PFSK-1 (cell line): ENCODE measurements around the gene SLCO1A2.

ENCODE experiments used
- FOXP2 ChIP-seq: optimal IDR thresholded peaks from 2 replicates; pipeline ENCODE3; 2011; ENCODE audit warnings: borderline replicate concordance, control low read depth, inconsistent platforms; ENCODE audit not compliant: insufficient read depth; ENCODE audit errors: extremely low read length, extremely low read depth
- POLR2AphosphoS5 ChIP-seq: IDR thresholded peaks from 2 replicates; pipeline ENCODE4 v1.6.1; 2012; ENCODE audit warnings: low read depth, mild to moderate bottlenecking, control low read depth, low read length, moderate library complexity
- SIN3A ChIP-seq: IDR thresholded peaks from 2 replicates; pipeline ENCODE4 v1.6.1; 2012; ENCODE audit warnings: mild to moderate bottlenecking, low read length, moderate library complexity, borderline replicate concordance; ENCODE audit not compliant: insufficient read depth
- TAF1 ChIP-seq: IDR thresholded peaks from 2 replicates; pipeline ENCODE4 v1.6.1; 2012; ENCODE audit warnings: low read length, control low read depth, borderline replicate concordance; ENCODE audit not compliant: insufficient read depth
- TF ChIP-seq, protein P1 (sequence below), 2 experiments: IDR thresholded peaks; 2 replicates each; pipeline versions ENCODE4 v1.6.1 to v1.8.0; 2011 to 2012; ENCODE audit warnings: low read depth in 2 of 2, low read length in 2 of 2, control low read depth in 1 of 2, inconsistent platforms in 1 of 2, mild to moderate bottlenecking in 1 of 2, moderate library complexity in 1 of 2; ENCODE audit not compliant: insufficient read depth in 1 of 2

- TF ChIP-seq POLR2AphosphoS5 (no peak), SIN3A (no peak), TAF1 (no peak), FOXP2 (no peak)
- TF ChIP-seq, protein P1, sequence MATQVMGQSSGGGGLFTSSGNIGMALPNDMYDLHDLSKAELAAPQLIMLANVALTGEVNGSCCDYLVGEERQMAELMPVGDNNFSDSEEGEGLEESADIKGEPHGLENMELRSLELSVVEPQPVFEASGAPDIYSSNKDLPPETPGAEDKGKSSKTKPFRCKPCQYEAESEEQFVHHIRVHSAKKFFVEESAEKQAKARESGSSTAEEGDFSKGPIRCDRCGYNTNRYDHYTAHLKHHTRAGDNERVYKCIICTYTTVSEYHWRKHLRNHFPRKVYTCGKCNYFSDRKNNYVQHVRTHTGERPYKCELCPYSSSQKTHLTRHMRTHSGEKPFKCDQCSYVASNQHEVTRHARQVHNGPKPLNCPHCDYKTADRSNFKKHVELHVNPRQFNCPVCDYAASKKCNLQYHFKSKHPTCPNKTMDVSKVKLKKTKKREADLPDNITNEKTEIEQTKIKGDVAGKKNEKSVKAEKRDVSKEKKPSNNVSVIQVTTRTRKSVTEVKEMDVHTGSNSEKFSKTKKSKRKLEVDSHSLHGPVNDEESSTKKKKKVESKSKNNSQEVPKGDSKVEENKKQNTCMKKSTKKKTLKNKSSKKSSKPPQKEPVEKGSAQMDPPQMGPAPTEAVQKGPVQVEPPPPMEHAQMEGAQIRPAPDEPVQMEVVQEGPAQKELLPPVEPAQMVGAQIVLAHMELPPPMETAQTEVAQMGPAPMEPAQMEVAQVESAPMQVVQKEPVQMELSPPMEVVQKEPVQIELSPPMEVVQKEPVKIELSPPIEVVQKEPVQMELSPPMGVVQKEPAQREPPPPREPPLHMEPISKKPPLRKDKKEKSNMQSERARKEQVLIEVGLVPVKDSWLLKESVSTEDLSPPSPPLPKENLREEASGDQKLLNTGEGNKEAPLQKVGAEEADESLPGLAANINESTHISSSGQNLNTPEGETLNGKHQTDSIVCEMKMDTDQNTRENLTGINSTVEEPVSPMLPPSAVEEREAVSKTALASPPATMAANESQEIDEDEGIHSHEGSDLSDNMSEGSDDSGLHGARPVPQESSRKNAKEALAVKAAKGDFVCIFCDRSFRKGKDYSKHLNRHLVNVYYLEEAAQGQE (IDR thresholded peaks at IDR 0.05; ENCODE audit: insufficient read depth in 1 of 2, low read depth in 2 of 2, low read length in 2 of 2), result no peak
Observed at GRCh38 chr12:21346542-21347205, 12.0 kb upstream of the SLCO1A2 start.
